Natural killer cell (primary cell): Measurements from ENCODE around the gene SGCD. TPM values are rescaled to one million over a fixed set of nuclear protein-coding genes. Genes with fewer than 3 reads are reported as not detected.

Experiments
- ATAC-seq, 3 donors: fragments of 150-1000 bp in 2 of 3; fragments of 200-7000 bp in 1 of 3; cut with Tn5 transposase; 1 replicate in 1 of 3; 2 replicates in 2 of 3; pipeline ENCODE4 v1.10.0; 2021; ENCODE audit warnings: mild to moderate bottlenecking in 2 of 3, moderate library complexity in 2 of 3
- DNase-seq, 2 donors: peaks; one replicate each; pipeline versions ENCODE4 v3.0.0 to v3.0.0-alpha.2; 2013 to 2021; ENCODE audit warnings: mixed read lengths in 1 of 2
- H3K27ac ChIP-seq: one replicate; pipeline ENCODE4 v1.5.1; 2013; ENCODE audit warnings: mild to moderate bottlenecking, low read length
- H3K27me3 ChIP-seq: one replicate; pipeline ENCODE4 v1.6.1; 2013; ENCODE audit warnings: low read length; ENCODE audit not compliant: control insufficient read depth, insufficient read depth
- H3K36me3 ChIP-seq: one replicate; pipeline ENCODE4 v1.6.1; 2013; ENCODE audit warnings: low read length; ENCODE audit not compliant: control insufficient read depth, insufficient read depth
- H3K4me1 ChIP-seq: one replicate; pipeline ENCODE4 v1.6.1; 2013; ENCODE audit warnings: low read length; ENCODE audit not compliant: control insufficient read depth, insufficient read depth
- H3K4me3 ChIP-seq: one replicate; pipeline ENCODE4 v1.5.1; 2013; ENCODE audit warnings: low read length
- H3K9me3 ChIP-seq: one replicate; pipeline ENCODE4 v1.6.1; 2013; ENCODE audit warnings: low read length; ENCODE audit not compliant: control insufficient read depth, insufficient read depth
- H3K27ac Mint-ChIP-seq, 2 donors: one replicate each; pipeline ENCODE4 v1.8.0; 2022; ENCODE audit warnings: mild to moderate bottlenecking in 2 of 2, mixed read lengths in 2 of 2, moderate library complexity in 1 of 2
- H3K27me3 Mint-ChIP-seq, 2 donors: one replicate each; pipeline ENCODE4 v1.8.0; 2022; ENCODE audit warnings: low read depth in 2 of 2, mixed read lengths in 2 of 2
- H3K36me3 Mint-ChIP-seq: one replicate; pipeline ENCODE4 v1.8.0; 2022; ENCODE audit warnings: mixed read lengths
- H3K4me1 Mint-ChIP-seq, 2 donors: one replicate each; pipeline ENCODE4 v1.8.0; 2022; ENCODE audit warnings: mixed read lengths in 2 of 2
- H3K4me3 Mint-ChIP-seq: one replicate; pipeline ENCODE4 v1.8.0; 2022; ENCODE audit warnings: mild to moderate bottlenecking, moderate library complexity, mixed read lengths
- H3K9me3 Mint-ChIP-seq, 2 donors: one replicate each; pipeline ENCODE4 v1.8.0; 2022; ENCODE audit warnings: mixed read lengths in 2 of 2
- CTCF ChIP-seq: fragments of 200-600 bp; IDR thresholded peaks from one replicate; pipeline ENCODE4 v1.8.0; 2022; ENCODE audit warnings: antibody characterized with exemption
- WGBS: methylation state at CpG from one replicate; pipeline ENCODE4 v1.1.7; 2013; ENCODE audit warnings: missing lambda C conversion rate; ENCODE audit not compliant: insufficient coverage; 5-methylcytosine and 5-hydroxymethylcytosine counted together
- intact Hi-C: fragments of 100-400 bp; cut with micrococcal nuclease; formaldehyde crosslinking; loops from one replicate; pipeline ENCODE4 v1.14.2; 2022
- total RNA-seq, 4 donors: library from RNA; stranded (reverse); fragments of 120-200 nt in 1 of 4; gene quantifications; one replicate each; pipeline versions ENCODE4 v1.2.3 to v1.2.4, GENCODE V29; 2013 to 2022

SGCD gene
- total RNA-seq, 3 donors from 2014 or later (not counting 1 experiment from before 2014, with no cell fraction given), result 0.32 to 2.0 (median 1.4) TPM

GRCh38 chr5:156387391-156387790, 60.4 kb downstream of the SGCD start:
- H3K27ac Mint-ChIP-seq, result no peak overlapping the region
- DNase-seq (no peak), ATAC-seq (no peak)
- no peaks in the 10 kb centered on the region for H3K36me3 Mint-ChIP-seq
- H3K4me1 Mint-ChIP-seq, result no peaks in the 10 kb centered on the region
- no peak overlapping the region for H3K27ac ChIP-seq
- no peaks in the 10 kb centered on the region for H3K9me3 ChIP-seq
- no peaks in the 10 kb centered on the region for H3K27me3 ChIP-seq
- H3K36me3 ChIP-seq, result no peaks in the 10 kb centered on the region
- TF ChIP-seq CTCF, result no peak
- intact Hi-C loops, result no loop called here
- H3K9me3 Mint-ChIP-seq, result no peaks in the 10 kb centered on the region
- no peak overlapping the region for H3K4me3 Mint-ChIP-seq
- no peak overlapping the region for H3K4me3 ChIP-seq
- no peaks in the 10 kb centered on the region for H3K4me1 ChIP-seq
- H3K27me3 Mint-ChIP-seq, result peaks cover 0 to 17% of the 10 kb centered on the region in 2 donors

GRCh38 chr5:156388233-156388632, 61.3 kb downstream of the SGCD start:
- Histone ChIP-seq H3K27ac (no peak overlapping the region), H3K36me3 (no peaks in the 10 kb centered on the region), H3K9me3 (no peaks in the 10 kb centered on the region), H3K4me1 (no peaks in the 10 kb centered on the region), H3K27me3 (no peaks in the 10 kb centered on the region), H3K4me3 (no peak overlapping the region)
- ATAC-seq (no peak), DNase-seq (no peak)
- H3K27me3 Mint-ChIP-seq, result peaks cover 0 to 17% of the 10 kb centered on the region in 2 donors
- H3K4me3 Mint-ChIP-seq, result no peak overlapping the region
- WGBS, result 44% methylated on average over 2 of the region's 2 CpGs
- intact Hi-C loops, result no loop called here
- no peak for TF ChIP-seq CTCF
- H3K27ac Mint-ChIP-seq, result no peak overlapping the region
- no peaks in the 10 kb centered on the region for H3K9me3 Mint-ChIP-seq
- H3K4me1 Mint-ChIP-seq, result no peaks in the 10 kb centered on the region
- H3K36me3 Mint-ChIP-seq, result no peaks in the 10 kb centered on the region

GRCh38 chr5:156391139-156391538, 64.2 kb downstream of the SGCD start:
- Histone ChIP-seq H3K27me3 (no peaks in the 10 kb centered on the region), H3K27ac (no peak overlapping the region), H3K9me3 (no peaks in the 10 kb centered on the region), H3K36me3 (no peaks in the 10 kb centered on the region), H3K4me1 (no peaks in the 10 kb centered on the region), H3K4me3 (no peak overlapping the region)
- Mint-ChIP-seq H3K9me3 (no peaks in the 10 kb centered on the region), H3K4me1 (no peaks in the 10 kb centered on the region), H3K27me3 (peaks cover 0 to 17% of the 10 kb centered on the region in 2 donors), H3K36me3 (no peaks in the 10 kb centered on the region), H3K4me3 (no peak overlapping the region), H3K27ac (no peak overlapping the region)
- intact Hi-C loops, result no loop called here
- DNase-seq, result no peak
- 87% methylated on average over 6 of the region's 7 CpGs for WGBS
- TF ChIP-seq CTCF, result no peak
- ATAC-seq, result no peak

- no peaks in the 10 kb centered on the region for H3K36me3 ChIP-seq
- H3K9me3 Mint-ChIP-seq, result no peaks in the 10 kb centered on the region
- intact Hi-C loops, result no loop called here
- H3K36me3 Mint-ChIP-seq, result no peaks in the 10 kb centered on the region
- DNase-seq, result no peak
- no peaks in the 10 kb centered on the region for H3K27me3 ChIP-seq
- no peaks in the 10 kb centered on the region for H3K4me1 ChIP-seq
- no peak overlapping the region for H3K27ac Mint-ChIP-seq
- no peak overlapping the region for H3K4me3 Mint-ChIP-seq
- no peaks in the 10 kb centered on the region for H3K27me3 Mint-ChIP-seq
- H3K4me1 Mint-ChIP-seq, result no peaks in the 10 kb centered on the region
- WGBS, result 71% methylated on average over 1 of the region's 1 CpG
- TF ChIP-seq CTCF, result no peak
- no peaks in the 10 kb centered on the region for H3K9me3 ChIP-seq
- ATAC-seq, result no peak
- H3K27ac ChIP-seq, result no peak overlapping the region
- no peak overlapping the region for H3K4me3 ChIP-seq
Measured at GRCh38 chr5:156393980-156394379, 67.0 kb downstream of the SGCD start.
